Measurements from ENCODE around the gene MRPL37. TPM values are rescaled to one million over a fixed set of nuclear protein-coding genes. Genes with fewer than 3 reads are reported as not detected.

The MRPL37 gene
- polyA plus RNA-seq, 1 experiment: 16.6 TPM

DNA sequence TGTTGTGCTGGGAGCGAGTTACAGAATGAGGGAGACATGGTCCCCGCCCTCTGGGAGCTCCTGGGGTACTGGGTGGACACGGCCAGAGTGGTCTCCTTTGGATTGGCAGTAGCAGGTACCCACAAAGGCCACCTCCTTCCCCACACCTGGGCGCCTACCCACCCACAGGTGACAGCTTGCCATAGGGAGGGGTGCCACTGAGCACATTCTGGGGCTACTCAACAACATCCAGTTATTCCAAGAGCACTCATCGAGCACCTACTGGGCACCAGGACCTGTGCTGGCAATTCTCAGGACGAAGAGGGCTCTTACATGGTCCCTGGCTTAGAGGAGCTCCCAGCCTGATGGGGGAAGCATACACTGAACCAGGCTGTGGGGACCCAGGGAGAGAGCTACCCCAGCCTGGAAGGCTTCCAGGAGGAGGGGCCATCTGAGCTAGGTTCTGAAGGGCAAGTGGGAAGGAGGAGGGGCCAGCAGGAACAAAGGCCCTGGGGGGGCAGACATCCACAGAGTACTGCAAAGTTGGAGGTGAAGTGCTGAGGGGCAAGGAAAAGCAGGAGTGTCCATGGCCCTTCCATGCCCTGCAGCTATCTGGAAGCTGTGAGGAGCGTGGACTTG lies 22.0 kb downstream of the MRPL37 start:
- H3K27me3 ChIP-seq (ENCODE audit: control insufficient read depth, insufficient read depth, low read length): no peaks in the 10 kb centered on the region
- ChIA-PET CTCF (no interaction called here), POLR2A (no interaction called here)
- no peak for DNase-seq (ENCODE audit: low read depth, low spot score)
- TF ChIP-seq CTCF (IDR thresholded peaks at IDR 0.05; ENCODE audit: low read depth, low read length): no peak
- H3K9me3 ChIP-seq (ENCODE audit: control insufficient read depth, insufficient read depth, low read length): no peaks in the 10 kb centered on the region
- no peak overlapping the region for H3K27ac ChIP-seq (ENCODE audit: low read depth, low read length)
- no peak overlapping the region for H3K4me3 ChIP-seq (ENCODE audit: low read depth, low read length)

DNA sequence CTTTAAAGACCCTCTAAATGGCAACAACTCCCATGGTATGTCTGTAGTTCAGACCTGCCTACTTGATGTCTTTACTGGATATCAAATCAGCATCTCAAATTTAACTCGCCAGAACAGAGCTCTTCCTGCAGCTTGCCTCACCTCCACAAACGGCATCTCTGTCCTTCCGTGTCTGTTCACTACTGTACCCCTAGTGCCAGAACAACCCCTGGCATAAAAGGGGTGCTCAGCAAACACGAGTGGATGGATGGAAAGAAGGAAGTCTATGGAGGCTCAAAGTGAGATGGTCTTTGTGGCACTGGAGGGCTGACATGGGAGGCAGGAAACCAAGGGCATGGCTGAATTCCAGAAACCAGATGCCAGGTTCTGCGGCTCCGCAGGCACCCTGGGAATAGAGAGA lies 22.7 kb downstream of the MRPL37 start:
- ChIA-PET CTCF (no interaction called here), POLR2A (no interaction called here)
- no peak overlapping the region for H3K27ac ChIP-seq (ENCODE audit: low read depth, low read length)
- no peak for DNase-seq (ENCODE audit: low read depth, low spot score)
- H3K27me3 ChIP-seq (ENCODE audit: control insufficient read depth, insufficient read depth, low read length): no peaks in the 10 kb centered on the region
- no peak overlapping the region for H3K4me3 ChIP-seq (ENCODE audit: low read depth, low read length)
- no peaks in the 10 kb centered on the region for H3K9me3 ChIP-seq (ENCODE audit: control insufficient read depth, insufficient read depth, low read length)
- TF ChIP-seq CTCF (IDR thresholded peaks at IDR 0.05; ENCODE audit: low read depth, low read length): no peak

- DNase-seq (ENCODE audit: low read depth, low spot score): no peak
- no peak for TF ChIP-seq CTCF (IDR thresholded peaks at IDR 0.05; ENCODE audit: low read depth, low read length)
- no peak overlapping the region for H3K27ac ChIP-seq (ENCODE audit: low read depth, low read length)
- H3K27me3 ChIP-seq (ENCODE audit: control insufficient read depth, insufficient read depth, low read length): no peaks in the 10 kb centered on the region
- CTCF ChIA-PET: no interaction called here
- no peak overlapping the region for H3K4me3 ChIP-seq (ENCODE audit: low read depth, low read length)
- no peaks in the 10 kb centered on the region for H3K9me3 ChIP-seq (ENCODE audit: control insufficient read depth, insufficient read depth, low read length)
- POLR2A ChIA-PET: no interaction called here
Observed at GRCh38 chr1:54223441-54224202, 23.7 kb downstream of the MRPL37 start.

DNA sequence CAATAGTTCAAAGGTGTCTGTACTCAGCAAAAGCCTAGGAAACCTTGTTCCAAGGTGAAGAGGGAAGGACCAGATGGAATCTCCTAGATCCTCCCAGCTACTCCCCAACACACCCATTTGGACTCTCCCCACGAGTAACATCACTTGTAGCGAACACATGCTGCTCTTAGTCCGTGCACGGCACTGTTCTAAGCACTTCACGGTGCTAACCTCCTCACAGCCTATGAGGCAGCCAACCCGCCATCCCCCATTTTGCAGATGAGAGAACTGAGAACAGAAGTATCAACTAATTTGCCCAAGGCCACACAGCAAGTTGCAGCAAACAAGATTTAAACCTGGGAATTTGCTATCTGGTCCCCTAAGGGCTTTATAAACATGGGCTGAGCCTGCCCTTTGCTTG lies 24.3 kb downstream of the MRPL37 start:
- ChIA-PET POLR2A (no interaction called here), CTCF (interaction anchor here (0.6 kb wide), 1 partner anchor 46 kb away, joined by 7 read pairs; no protein-coding TSS in a partner anchor)
- H3K27ac ChIP-seq (ENCODE audit: low read depth, low read length): no peak overlapping the region
- DNase-seq (ENCODE audit: low read depth, low spot score): no peak
- TF ChIP-seq CTCF (IDR thresholded peaks at IDR 0.05; ENCODE audit: low read depth, low read length): no peak
- no peaks in the 10 kb centered on the region for H3K9me3 ChIP-seq (ENCODE audit: control insufficient read depth, insufficient read depth, low read length)
- H3K27me3 ChIP-seq (ENCODE audit: control insufficient read depth, insufficient read depth, low read length): no peaks in the 10 kb centered on the region
- H3K4me3 ChIP-seq (ENCODE audit: low read depth, low read length): no peak overlapping the region

GRCh38 chr1:54225378-54225777 lies 25.4 kb downstream of the MRPL37 start:
- Histone ChIP-seq H3K4me3 (ENCODE audit: low read depth, low read length) (no peak overlapping the region), H3K27me3 (ENCODE audit: control insufficient read depth, insufficient read depth, low read length) (no peaks in the 10 kb centered on the region), H3K27ac (ENCODE audit: low read depth, low read length) (no peak overlapping the region), H3K9me3 (ENCODE audit: control insufficient read depth, insufficient read depth, low read length) (no peaks in the 10 kb centered on the region)
- ChIA-PET POLR2A (interaction anchor here (0.7 kb wide), 1 partner anchor 28 kb away, joined by 4 read pairs; no protein-coding TSS in a partner anchor), CTCF (no interaction called here)
- TF ChIP-seq CTCF (IDR thresholded peaks at IDR 0.05; ENCODE audit: low read depth, low read length): no peak
- no peak for DNase-seq (ENCODE audit: low read depth, low spot score)

Data from AG04450 (cell line).